Upper lobe of right lung (tissue), 1 donor: Measurements from ENCODE around the gene CDH4. TPM values are rescaled to one million over a fixed set of nuclear protein-coding genes. Genes with fewer than 3 reads are reported as not detected.

ENCODE experiments used
- ATAC-seq: fragments of 200-7000 bp; cut with Tn5 transposase; one replicate; pipeline ENCODE4 v1.9.1; 2020; ENCODE audit warnings: mild to moderate bottlenecking, moderate library complexity
- DNase-seq: peaks from one replicate; pipeline ENCODE4 v3.0.0-alpha.2; 2020
- H3K27ac ChIP-seq: fragments of 200-600 bp; one replicate; pipeline ENCODE4 v1.8.0; 2022
- H3K27me3 ChIP-seq: fragments of 200-600 bp; one replicate; pipeline ENCODE4 v1.8.0; 2022; ENCODE audit warnings: mild to moderate bottlenecking
- H3K36me3 ChIP-seq: fragments of 200-600 bp; one replicate; pipeline ENCODE4 v1.8.0; 2022
- H3K4me1 ChIP-seq: fragments of 200-600 bp; one replicate; pipeline ENCODE4 v1.8.0; 2022
- H3K4me3 ChIP-seq: fragments of 200-600 bp; one replicate; pipeline ENCODE4 v1.8.0; 2022; ENCODE audit warnings: mild to moderate bottlenecking
- H3K9me3 ChIP-seq: fragments of 200-600 bp; one replicate; pipeline ENCODE4 v1.8.0; 2022
- intact Hi-C: fragments of 100-400 bp; cut with DNase I; formaldehyde crosslinking; loops from one replicate; pipeline ENCODE4 v1.11.0; 2022
- total RNA-seq: library from RNA; stranded (reverse); fragmentation: NEBNext Ultra II Directional; extraction: Animal tissue kit (Norgen Biotek cat#: 25700); gene quantifications from one replicate; pipeline ENCODE4 v1.2.1, GENCODE V29; 2021
- TF ChIP-seq, protein P1 (sequence below): fragments of 200-600 bp; IDR thresholded peaks from one replicate; pipeline ENCODE4 v1.8.0; 2022; ENCODE audit warnings: antibody characterized with exemption
- donor health status: DM: no; HTN: yes; CAD: no; lungs with severe emphysema.

CDH4 gene
- total RNA-seq, 1 donor from 2014 or later: 0.23 TPM

DNA sequence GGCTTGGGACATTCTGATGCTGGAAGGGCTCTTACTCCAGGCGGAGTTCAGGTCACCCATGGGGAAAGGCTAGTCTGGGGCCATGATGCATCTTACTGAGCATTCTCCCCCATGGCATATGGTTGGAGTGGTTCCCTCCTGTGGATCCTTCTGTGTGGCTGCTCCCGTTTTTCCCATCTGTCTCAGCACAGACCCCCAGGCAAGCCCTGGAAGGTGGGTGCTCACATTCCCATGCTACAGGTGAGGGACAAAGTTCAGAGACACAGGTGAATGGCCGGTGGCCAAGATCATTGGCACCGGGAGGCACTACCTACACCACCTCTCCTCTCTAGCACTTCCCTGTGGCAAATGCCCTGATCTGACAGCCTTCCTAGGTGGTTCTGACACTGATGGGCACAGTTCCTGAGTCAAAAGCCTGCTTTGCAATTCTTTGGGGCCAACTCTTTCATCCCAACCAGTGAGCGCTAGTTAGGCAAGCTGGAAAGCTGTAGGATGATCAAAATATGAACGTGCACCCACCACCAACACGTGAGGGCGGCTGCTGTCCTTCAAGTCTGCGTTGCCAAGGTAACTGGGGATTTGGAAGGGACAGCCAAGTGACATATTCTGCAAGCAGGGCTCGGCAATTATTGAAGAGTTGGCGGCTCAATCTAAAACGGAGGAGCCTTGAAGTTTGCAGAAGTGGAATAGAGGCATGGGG, 124.6 kb downstream of the CDH4 start:
- Histone ChIP-seq H3K4me3 (no peak overlapping the region), H3K27ac (no peak overlapping the region), H3K36me3 (no peaks in the 10 kb centered on the region), H3K27me3 (no peaks in the 10 kb centered on the region), H3K9me3 (no peaks in the 10 kb centered on the region), H3K4me1 (no peaks in the 10 kb centered on the region)
- DNase-seq (no peak), ATAC-seq (no peak)
- TF ChIP-seq, protein P1, sequence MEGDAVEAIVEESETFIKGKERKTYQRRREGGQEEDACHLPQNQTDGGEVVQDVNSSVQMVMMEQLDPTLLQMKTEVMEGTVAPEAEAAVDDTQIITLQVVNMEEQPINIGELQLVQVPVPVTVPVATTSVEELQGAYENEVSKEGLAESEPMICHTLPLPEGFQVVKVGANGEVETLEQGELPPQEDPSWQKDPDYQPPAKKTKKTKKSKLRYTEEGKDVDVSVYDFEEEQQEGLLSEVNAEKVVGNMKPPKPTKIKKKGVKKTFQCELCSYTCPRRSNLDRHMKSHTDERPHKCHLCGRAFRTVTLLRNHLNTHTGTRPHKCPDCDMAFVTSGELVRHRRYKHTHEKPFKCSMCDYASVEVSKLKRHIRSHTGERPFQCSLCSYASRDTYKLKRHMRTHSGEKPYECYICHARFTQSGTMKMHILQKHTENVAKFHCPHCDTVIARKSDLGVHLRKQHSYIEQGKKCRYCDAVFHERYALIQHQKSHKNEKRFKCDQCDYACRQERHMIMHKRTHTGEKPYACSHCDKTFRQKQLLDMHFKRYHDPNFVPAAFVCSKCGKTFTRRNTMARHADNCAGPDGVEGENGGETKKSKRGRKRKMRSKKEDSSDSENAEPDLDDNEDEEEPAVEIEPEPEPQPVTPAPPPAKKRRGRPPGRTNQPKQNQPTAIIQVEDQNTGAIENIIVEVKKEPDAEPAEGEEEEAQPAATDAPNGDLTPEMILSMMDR: no peak
- intact Hi-C loops: no loop called here

DNA sequence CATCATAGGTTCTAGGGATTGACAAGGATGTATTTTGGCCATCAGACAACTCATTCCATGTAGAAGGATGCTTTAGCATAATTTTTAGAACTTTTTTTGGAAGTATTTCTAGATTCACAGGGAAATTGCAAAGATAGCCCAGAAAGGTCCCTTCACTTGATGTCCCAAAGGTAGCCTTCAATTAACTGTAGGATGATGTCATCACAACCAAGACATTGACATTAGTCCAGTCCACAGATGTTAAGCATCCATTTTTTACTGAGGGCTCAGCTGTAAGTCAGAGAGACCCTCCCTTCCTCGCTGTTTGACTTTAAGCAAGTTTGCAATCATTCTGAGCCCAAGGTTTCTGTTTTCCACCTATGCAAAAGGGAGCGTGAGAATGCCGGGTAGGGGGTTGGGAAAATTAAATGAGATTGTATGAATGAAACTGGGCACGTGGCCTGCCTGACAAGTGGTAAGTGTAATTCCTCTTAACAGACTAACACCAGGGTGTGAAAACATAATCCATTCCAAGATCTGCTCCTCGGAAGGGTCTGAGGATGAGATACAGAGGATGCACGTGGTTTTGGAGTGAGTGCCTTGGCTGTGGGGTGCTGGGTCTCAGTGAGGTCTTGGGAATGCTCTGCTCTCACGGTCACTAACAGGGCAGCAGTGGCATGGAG, 126.8 kb downstream of the CDH4 start:
- H3K36me3 ChIP-seq: no peaks in the 10 kb centered on the region
- no peak overlapping the region for H3K4me3 ChIP-seq
- no peak for ATAC-seq
- no peak for DNase-seq
- TF ChIP-seq, protein P1: no peak
- intact Hi-C loops: no loop called here
- no peaks in the 10 kb centered on the region for H3K27me3 ChIP-seq
- no peaks in the 10 kb centered on the region for H3K4me1 ChIP-seq
- no peaks in the 10 kb centered on the region for H3K9me3 ChIP-seq
- no peak overlapping the region for H3K27ac ChIP-seq

DNA sequence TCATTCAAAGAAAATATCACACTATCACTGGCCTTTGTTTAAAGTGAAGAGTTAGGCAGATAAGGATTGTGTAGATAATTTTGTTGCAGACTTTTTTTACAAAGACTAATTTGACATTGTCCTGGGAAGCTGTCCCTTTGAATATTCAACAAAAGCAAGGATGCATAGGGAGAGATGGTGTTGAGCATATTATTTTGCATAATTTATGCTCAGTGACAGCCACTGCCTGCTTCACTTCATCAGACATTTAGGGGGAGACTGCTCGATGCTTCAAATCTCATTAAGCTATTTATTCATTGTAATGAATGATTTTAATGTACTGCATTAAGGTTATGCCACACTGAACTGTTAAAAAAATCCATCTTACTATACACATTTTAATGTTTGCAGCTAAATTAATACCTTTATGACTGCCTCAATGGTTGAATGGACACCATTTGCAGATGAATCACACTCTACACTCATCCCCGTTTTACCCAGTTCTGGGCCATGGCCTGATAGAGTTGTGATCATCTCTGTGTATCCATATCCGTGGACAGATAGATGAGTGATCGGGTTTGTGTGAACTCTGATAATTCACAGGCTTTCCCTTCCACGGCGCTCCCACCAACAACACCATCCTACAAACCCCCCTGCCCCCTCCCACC, 128.0 kb downstream of the CDH4 start:
- DNase-seq (no peak), ATAC-seq (no peak)
- intact Hi-C loops: no loop called here
- H3K9me3 ChIP-seq: no peaks in the 10 kb centered on the region
- no peak overlapping the region for H3K4me3 ChIP-seq
- no peaks in the 10 kb centered on the region for H3K36me3 ChIP-seq
- H3K27ac ChIP-seq: no peak overlapping the region
- TF ChIP-seq, protein P1: no peak
- H3K4me1 ChIP-seq: no peaks in the 10 kb centered on the region
- H3K27me3 ChIP-seq: no peaks in the 10 kb centered on the region

DNA sequence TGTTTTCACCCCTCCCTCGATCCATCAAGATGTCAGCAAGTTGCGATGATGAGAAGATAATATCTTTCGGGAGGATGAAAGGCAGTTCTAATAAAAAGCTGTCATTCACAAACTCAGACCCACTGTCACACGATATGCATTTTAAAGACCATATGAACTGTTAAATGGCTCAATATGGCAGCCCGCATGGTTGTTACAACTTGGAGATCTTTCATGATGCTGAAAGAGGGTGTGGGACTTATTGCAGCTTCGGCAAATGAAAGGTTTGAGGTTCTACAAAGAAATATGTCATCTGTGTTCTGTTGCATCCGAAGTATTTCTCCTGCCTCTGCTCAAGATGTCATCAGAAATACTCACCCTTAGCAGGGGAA, 128.5 kb downstream of the CDH4 start:
- no peaks in the 10 kb centered on the region for H3K4me1 ChIP-seq
- H3K9me3 ChIP-seq: no peaks in the 10 kb centered on the region
- TF ChIP-seq, protein P1: no peak
- H3K27me3 ChIP-seq: no peaks in the 10 kb centered on the region
- no peak overlapping the region for H3K27ac ChIP-seq
- ATAC-seq: no peak
- no peak for DNase-seq
- H3K4me3 ChIP-seq: no peak overlapping the region
- no peaks in the 10 kb centered on the region for H3K36me3 ChIP-seq
- intact Hi-C loops: no loop called here

DNA sequence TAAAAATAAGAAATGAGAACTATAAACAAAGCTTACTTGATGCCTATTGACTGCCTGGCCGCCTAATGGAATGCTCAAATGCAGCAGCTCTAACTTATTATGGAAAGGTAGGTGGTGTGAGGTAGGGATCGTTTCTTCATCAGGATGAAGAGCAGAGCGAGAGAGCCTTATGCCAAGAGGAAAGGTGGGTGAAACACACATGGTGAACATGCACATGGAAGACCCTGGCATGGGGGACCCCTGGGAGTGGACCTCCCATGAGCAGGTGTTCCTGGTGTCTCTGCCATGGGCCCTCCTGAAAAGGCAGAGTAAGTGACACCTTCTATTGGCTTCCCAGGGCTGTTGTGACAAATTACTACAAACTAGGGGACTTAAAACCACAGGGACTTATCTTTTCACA, 130.1 kb downstream of the CDH4 start:
- DNase-seq: no peak
- TF ChIP-seq, protein P1: no peak
- intact Hi-C loops: no loop called here

More for the DNA sequence above, 130.1 kb downstream of the CDH4 start:
- Histone ChIP-seq H3K36me3 (no peaks in the 10 kb centered on the region), H3K27me3 (no peaks in the 10 kb centered on the region), H3K4me3 (no peak overlapping the region), H3K9me3 (no peaks in the 10 kb centered on the region), H3K4me1 (no peaks in the 10 kb centered on the region), H3K27ac (no peak overlapping the region)
- no peak for ATAC-seq
